ENCODE measurements around the gene MZF1.
"Not testable (repeated sequence)": the region's sequence is repeated elsewhere in the genome, so short reads cannot be mapped to it uniquely, and the experiment has no call there.

Gene MZF1

DNA sequence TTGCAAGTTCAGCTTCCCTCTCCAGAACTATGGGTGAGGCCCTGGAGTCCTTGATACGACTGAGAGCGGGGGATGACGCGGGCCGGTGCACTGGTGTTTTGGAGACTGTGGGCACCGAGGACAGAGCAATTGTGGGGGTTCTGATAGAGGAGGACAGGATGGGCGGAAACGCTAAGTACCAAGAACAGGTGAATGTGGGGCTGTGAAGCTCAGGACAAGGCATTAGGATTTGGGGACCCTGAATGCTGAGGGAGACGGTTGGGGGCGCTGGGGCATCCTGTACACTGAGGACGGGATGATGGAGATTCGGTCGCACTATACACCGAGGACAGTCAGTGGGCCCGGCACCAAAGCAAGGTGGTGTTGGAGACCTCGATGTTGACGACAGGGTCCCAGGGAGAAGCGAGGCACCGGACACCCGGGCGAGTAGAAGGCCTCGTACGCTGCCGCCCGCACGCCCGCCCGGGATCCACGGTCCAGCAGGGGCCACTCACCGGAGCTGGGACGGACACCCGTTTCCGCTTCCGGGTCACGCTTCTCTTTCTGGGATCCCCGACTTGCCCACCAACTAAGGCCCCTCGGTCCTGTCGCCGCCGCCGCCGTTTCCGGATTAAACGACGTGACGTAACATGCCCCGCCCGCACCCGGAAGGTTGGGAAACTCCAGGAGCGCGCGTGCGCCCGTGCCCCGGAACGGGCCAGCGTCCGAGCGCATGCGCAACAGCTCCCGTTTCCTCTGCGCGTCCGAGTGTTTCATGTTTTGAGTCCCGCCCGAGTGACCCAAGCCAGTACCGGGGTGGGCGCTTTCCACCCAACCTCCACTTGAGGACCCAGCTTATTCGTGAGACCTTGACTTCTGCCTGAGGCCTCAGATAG lies 18.4 kb downstream of the MZF1 start, which contains the start of gene CHMP2A:
TSS of gene CHMP2A (minus strand) at position 612 of the 875 bp plus-strand sequence. CDS start 893 bp downstream, outside the sequence.
- DNase-seq = peak; percentile 94 to 98

DNA sequence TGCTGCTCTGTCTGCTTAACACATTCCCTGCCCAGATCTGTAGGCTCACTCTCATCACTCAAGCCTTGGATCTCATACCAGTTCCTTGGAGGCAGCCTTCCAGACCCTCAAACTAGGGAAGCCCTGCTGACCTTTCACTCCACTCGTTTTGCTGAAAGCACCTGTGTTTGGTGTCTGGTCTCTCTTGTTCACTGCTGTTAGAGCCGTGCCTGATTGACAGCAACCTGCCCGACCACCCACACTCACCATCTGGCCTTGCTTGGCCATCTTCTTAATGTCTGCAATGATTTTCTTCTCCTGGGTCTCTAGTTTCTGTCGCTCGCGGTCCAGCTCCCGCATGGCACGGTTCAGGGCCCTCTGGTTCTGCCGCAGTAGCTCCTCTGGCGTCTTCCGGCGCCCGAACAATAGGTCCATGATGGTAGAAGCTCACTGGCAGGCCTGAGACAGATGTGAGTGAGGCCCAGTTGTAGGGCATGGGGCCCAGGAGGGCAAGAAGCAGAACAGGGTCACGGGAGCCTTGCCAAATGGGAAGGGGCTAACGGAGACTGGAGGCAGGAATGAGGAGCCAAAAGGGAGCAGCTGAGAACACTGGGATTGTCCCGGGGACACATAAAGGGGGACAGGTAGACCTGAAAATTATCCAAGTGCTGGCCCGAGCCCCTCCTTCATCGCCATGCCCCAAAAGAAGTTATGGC lies 19.2 kb downstream of the MZF1 start:
- no peak for DNase-seq

DNA sequence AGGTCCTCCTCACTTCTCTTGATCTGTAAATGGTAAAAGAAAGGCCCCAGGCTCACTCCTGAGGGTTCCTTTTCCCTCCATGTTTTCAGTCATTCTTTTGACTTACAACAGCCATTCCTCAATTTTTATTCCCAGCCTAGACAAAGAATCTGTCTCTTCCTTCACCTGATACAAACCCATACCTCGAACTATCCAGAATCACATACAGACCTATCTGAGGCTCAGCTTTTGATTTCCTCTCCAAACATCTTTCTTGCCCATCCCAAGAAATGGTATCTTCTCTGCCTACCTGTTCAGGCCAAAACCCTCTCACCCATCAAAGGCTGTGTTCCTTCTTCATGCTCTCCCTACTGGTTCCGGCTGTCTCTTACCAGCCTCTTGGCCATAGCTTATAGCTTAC lies 20.5 kb downstream of the MZF1 start:
- no peak for DNase-seq

DNA sequence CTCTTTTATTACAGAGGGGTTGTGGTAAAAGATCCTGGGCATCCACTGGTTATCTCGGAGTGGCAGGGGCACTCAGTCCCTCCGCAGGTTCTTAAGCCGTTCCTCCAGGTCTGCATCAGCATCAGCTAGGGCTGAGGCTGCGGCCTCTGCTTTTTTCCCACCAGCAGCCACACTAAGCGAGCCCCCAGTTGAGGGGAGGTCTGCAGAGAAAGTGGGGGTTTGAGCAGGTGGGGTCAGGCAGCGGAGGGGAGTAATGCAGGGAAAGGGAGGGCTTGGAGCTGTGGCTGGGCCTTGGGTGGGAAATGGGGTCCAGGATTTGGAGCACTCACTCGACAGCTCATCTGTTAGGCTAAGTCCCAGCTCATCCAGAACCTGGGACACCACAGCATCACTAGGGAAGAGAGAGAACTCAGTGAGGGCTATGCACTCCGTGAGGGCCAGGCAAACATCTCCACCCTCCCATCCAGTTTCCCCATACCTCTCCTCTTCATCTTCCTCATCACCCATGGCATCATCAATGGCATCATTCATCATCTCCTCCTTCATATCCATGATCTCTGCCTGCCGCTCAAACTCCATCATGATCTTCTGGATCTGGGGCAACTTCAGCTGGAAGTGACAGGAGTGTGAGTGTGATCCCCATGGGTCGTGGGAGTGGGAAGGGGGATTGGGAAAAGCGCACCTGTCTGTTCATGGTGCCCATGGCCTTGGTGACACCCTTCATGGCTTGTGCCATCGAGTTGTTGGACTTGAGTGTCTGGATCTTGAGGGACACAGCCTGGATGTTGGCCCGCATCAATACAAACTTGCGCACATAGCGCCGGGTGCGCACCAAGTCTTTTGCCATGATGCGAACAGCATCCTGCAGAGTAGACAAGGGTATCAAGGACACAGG lies 21.3 kb downstream of the MZF1 start:
- DNase-seq = no peak

DNA sequence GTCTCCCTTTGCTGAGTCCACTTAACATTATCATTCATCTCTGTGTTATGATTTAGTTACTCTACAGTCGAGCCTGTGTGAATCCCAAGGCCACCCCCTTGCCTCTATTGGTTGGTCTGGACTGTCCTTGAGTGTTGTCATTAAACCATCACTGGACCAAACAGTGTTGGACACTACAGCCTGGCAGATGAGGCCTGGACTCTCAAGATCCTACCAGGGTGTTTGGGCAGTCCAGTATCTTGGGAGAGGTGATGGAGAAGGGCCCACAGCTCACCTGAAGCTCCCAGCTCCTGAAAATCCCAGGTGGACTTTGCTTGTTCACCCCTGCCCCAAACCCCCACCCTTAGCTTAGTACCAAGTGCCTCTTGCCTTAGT lies 22.0 kb downstream of the MZF1 start:
- DNase-seq = no peak

DNA sequence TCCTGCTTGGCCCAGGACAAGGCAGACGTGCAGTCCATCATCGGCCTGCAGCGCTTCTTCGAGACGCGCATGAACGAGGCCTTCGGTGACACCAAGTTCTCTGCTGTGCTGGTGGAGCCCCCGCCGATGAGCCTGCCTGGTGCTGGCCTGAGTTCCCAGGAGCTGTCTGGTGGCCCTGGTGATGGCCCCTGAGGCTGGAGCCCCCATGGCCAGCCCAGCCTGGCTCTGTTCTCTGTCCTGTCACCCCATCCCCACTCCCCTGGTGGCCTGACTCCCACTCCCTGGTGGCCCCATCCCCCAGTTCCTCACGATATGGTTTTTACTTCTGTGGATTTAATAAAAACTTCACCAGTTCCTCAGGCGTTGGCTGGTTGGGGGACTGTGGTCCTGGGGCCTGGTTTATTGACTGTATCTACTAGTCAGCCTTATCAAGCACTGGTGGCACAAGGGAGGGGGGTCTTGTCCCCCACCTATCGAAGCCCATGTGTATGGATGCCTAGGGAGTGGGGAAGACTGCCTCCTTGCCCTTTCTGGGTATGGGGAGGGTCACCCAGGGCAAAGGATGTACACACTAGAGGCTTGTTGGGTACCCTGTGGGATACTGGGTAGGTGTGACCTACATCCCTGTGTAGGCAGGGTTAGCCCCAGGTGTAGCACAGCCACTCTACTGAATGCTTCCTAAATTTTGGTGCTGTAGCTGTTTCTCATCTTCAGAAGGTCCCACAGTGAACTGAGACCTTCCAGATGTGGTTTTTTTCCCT lies 22.6 kb downstream of the MZF1 start:
- no peak for DNase-seq

DNA sequence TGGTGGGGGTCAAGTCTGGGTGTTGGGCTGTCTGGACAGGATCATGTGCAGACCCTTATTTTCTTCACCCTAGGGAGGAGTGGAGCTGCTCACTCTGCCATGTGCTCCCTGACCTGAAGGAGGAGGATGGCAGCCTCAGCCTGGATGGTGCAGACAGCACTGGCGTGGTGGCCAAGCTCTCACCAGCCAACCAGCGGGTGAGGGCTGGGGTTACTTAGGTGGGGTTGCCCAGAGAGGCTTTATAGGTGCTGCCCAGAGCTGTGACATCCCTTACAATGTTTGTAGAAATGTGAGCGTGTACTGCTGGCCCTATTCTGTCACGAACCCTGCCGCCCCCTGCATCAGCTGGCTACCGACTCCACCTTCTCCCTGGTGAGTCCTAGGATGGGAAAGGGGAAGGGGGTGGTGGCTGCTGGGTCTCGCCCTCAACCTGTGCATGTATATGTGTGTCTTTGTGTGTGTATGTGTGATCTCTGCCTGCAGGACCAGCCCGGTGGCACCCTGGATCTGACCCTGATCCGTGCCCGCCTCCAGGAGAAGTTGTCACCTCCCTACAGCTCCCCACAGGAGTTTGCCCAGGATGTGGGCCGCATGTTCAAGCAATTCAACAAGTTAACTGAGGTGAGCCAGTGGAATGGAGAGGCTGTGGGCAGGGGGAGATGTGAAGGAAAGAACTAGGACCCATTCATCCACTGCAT lies 23.3 kb downstream of the MZF1 start:
- no peak for DNase-seq

DNA sequence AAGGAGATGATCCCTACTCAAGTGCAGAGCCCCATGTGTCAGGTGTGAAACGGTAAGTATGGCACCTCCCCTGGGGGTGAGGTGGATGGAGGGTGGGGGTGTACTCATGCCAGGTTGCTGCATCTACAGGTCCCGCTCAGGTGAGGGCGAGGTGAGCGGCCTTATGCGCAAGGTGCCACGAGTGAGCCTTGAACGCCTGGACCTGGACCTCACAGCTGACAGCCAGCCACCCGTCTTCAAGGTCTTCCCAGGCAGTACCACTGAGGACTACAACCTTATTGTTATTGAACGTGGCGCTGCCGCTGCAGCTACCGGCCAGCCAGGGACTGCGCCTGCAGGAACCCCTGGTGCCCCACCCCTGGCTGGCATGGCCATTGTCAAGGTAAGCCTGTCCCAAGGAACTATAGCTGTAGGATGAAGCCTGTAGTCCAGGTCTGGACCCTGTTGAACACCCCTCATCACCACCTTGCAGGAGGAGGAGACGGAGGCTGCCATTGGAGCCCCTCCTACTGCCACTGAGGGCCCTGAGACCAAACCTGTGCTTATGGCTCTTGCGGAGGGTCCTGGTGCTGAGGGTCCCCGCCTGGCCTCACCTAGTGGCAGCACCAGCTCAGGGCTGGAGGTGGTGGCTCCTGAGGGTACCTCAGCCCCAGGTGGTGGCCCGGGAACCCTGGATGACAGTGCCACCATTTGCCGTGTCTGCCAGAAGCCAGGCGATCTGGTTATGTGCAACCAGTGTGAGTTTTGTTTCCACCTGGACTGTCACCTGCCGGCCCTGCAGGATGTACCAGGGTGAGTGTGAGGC lies 24.1 kb downstream of the MZF1 start:
- DNase-seq = no peak

DNA sequence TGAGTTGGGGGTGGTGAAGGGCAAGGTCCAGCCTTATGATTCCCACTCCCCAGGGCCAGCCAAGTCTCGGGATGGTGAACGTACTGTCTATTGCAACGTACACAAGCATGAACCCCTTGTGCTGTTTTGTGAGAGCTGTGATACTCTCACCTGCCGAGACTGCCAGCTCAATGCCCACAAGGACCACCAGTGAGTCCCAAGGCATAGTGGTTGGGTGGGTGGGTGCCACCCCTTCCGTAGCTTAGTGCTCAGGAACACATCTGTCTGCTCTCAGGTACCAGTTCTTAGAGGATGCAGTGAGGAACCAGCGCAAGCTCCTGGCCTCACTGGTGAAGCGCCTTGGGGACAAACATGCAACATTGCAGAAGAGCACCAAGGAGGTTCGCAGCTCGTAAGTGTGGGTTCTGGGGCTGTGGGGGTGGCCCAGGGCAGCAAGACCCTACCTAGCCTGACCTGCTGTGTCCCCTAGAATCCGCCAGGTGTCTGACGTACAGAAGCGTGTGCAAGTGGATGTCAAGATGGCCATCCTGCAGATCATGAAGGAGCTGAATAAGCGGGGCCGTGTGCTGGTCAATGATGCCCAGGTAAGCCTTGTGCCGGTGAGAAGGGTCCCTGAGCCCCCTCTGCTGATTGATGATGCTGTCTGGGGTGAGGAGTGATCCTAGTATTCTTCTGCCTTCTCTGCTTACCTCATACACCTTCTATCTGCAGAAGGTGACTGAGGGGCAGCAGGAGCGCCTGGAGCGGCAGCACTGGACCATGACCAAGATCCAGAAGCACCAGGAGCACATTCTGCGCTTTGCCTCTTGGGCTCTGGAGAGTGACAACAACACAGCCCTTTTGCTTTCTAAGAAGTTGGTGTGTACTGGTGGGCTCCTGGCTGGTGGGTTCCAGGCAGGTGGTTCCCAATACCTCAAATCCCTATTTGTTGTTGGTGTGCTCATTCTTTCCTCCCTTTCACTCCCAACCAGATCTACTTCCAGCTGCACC lies 25.5 kb downstream of the MZF1 start:
- DNase-seq = no peak

DNA sequence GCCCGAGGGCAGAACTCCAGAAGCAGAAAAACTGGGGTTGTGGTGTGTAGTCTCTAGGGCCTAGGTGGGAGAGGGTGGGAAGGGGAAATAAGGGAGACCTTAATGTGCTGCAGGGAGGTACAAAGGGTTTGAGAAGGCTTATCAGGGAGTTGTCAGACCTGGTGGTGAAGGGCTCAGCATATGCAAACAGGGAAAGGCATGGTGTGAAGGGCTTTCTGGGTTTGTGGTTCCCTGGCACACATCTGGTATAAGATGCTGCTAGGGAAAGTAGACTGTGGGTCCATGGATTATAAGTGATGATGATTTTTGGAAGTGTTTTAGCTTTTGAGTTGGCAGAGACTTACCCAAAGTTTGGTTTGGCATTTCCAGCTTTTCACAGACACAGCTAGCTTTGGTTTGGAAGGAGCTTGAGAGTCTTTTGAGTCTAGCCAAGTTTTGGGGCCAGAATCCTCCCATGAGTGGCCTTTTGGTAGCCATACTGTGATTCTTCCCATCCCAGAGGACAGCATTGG lies 27.1 kb downstream of the MZF1 start:
- no peak for DNase-seq

DNA sequence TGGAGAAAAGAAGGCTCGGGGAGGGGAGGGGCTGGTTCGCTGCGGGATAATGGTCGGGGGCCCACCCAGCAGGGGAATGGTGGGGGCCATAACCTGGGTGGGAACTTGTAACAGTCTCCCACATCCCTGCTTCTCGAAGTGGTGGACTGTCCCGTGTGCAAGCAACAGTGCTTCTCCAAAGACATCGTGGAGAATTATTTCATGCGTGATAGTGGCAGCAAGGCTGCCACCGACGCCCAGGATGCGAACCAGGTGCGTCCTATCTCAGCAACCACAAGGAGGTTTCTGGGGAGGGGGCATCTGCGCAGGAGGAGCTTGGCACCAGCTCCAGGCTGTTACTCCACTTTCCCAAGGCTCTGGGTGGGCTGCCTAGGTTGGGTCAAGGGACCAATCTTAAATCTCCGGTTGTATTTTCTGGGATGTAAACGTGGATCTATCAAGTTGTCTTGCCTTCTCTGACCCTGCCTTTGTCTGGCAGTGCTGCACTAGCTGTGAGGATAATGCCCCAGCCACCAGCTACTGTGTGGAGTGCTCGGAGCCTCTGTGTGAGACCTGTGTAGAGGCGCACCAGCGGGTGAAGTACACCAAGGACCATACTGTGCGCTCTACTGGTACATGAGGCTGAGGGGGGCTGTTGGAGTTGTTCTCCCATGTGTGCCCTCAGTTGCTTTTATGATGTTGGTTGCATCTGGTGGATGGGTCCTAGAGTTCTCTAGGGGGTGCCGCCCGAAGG lies 27.7 kb downstream of the MZF1 start:
- DNase-seq = no peak

DNA sequence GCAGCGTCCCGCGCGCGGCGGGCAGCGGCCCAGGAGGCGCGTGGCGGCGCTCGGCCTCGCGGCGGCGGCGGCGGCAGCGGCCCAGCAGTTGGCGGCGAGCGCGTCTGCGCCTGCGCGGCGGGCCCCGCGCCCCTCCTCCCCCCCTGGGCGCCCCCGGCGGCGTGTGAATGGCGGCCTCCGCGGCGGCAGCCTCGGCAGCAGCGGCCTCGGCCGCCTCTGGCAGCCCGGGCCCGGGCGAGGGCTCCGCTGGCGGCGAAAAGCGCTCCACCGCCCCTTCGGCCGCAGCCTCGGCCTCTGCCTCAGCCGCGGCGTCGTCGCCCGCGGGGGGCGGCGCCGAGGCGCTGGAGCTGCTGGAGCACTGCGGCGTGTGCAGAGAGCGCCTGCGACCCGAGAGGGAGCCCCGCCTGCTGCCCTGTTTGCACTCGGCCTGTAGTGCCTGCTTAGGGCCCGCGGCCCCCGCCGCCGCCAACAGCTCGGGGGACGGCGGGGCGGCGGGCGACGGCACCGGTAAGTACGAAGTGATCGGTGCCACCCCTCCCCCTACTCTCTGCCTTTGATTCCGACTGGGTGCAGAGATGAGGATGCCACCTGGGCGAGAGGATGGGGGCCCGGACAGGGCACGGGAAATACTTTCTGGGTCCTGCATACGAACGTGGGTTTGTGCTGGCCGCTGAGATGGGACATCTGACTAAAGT lies 28.4 kb downstream of the MZF1 start:
- peak in 1 of 2 experiments; percentile 76 for DNase-seq

DNA sequence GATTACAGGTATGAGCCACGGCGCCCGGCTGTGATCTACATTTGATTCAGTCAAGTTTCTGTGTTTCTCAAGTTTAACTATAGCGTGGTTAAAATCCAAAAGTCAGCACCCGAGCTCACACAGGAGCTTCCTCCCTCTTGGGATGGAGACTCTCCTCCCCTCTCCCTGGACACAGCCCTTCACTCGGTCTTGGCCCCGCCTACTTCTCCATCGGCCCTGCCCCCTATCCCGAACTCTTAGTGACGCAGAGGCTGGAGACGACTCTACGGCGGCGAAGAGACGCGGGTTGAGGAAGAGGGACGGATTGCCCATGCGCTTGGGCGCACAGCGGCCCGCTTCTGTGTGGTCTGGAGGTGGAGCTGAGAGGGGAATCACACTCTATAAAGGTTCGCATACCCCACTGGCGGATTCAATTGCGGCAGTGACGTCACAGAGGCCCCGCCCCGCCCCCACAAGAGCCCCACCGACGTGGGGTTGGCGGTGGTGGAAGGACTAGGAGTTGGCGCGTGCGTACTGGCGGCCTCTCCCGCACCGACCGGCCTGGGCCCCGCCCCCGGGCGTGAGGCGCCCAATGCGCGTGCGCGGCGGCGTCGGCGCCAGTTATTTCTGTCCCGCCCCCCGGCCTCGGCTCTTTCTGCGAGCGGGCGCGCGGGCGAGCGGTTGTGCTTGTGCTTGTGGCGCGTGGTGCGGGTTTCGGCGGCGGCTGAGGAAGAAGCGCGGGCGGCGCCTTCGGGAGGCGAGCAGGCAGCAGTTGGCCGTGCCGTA lies 29.1 kb downstream of the MZF1 start, which contains the start of gene TRIM28:
TSS of gene TRIM28 (plus strand) at position 239 of the 765 bp plus-strand sequence. CDS start 694 bp downstream, outside the sequence.
- DNase-seq = peak; percentile 100

DNA sequence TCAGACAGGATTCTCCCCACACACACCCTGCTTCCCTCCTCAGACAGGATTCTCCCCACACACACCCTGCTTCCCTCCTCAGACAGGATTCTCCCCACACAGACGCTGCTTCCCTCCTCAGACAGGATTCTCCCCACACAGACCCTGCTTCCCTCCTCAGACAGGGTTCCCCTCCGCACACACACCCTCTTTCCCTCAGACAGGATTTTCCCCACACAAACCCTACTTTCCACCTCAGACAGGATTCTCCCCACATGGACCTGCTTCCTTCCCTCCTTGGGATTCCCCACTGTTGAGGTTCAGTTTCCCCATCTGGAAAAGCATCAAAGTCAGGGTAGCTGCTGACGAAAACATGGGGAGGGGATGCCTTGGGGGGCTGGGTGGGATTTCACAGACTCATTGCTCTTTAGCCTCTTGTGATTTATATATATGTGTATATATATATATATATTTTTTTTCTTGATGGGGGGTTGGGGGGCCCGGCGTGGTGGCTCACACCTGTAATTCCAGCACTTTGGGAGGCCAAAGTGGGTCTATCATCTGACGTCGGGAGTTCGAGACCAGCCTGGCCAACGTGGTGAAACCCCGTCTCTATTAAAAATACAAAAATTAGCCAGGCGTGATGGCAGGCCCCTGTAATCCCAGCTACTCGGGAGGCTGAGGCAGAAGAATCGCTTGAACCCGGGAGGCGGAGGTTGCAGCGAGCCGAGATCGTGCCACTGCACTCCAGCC lies 30.3 kb downstream of the MZF1 start:
- not testable (repeated sequence) for DNase-seq

DNA sequence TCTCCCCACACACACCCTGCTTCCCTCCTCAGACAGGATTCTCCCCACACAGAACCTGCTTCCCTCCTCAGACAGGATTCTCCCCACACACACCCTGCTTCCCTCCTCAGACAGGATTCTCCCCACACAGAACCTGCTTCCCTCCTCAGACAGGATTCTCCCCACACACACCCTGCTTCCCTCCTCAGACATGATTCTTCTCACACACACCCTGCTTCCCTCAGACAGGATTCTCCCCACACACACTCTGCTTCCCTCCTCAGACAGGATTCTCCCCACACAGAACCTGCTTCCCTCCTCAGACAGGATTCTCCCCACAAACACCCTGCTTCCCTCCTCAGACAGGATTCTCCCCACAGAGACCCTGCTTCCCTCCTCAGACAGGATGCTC lies 34.0 kb downstream of the MZF1 start:
- not testable (repeated sequence) for DNase-seq

All from stimulated activated CD4-positive, alpha-beta T cell treated with anti-CD3 and anti-CD28 coated beads, Interleukin-4, amount 100 ng/mL, for 4 hours (primary cell).